GM19397 (cell line): ENCODE data around the gene RPTOR.
"Not testable (repeated sequence)": the region's sequence is repeated elsewhere in the genome, so short reads cannot be mapped to it uniquely, and the experiment has no call there.

Source experiments
- ATAC-seq: cut with Tn5 transposase; IDR thresholded peaks from one replicate; pipeline ENCODE4 v1.9.1; 2021; ENCODE audit warnings: mild to moderate bottlenecking, moderate library complexity; ENCODE audit not compliant: unreplicated experiment

The RPTOR gene

GRCh38 chr17:80804466-80804865 is 259.8 kb downstream of the RPTOR start:
- no peak for ATAC-seq

DNA sequence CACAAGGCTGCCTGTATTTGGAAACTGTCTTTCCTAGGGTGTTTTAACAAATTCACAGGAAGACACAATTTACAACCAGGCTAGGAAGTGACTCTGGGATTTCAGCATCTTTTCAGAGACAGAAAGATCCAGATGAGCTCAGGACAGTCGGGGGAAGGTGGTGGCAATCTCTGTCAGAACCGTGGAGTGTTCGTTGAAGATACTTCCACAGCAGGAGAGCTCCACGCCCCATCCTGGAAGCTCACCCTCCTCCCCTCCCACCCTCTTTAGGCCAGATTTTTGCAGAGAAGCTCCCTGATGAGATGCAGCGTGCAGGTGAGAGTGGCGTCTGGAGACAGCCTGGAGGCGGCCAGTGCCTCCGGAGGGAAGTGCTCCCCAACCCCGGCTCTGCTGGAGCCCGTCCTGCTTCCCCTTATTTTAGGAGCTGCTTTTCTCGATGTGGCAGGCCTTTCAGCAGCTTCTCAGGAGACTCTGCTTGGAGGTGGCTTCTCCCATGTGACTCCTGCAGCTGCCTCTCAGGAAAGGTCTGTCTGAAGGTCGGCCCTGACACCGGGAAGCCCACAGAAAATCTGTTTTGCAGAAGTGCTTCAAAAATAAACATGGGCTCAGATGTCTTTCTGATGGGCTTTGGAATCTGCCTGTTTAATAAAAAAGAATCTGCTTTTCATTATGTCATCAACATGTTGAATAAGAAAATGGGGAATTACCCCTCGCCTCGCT is 260.6 kb downstream of the RPTOR start:
- ATAC-seq, result no peak

DNA sequence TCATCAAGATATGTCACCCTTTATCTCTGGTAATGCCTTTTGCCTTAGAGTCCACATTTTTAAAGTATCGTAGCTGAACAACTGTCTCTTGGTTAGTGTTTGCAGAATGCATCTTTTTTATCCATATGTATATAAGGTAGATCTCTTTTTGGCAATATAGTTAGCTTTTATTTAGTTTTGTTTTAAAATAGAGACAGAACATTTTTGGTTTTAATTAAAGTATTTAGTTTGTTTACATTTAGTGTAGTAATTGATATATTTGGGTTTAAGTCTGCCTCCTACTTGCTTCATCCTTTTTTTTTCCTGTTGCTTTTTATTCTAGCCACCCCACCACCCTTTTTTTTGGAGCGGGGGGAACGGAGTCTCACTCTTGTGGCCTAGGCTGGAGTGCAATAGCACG is 262.4 kb downstream of the RPTOR start:
- no peak for ATAC-seq

GRCh38 chr17:80807882-80808281 is 263.2 kb downstream of the RPTOR start:
- no peak for ATAC-seq

- no peak for ATAC-seq
These were observed 266.8 kb downstream of the RPTOR start for GRCh38 chr17:80811181-80812105.

DNA sequence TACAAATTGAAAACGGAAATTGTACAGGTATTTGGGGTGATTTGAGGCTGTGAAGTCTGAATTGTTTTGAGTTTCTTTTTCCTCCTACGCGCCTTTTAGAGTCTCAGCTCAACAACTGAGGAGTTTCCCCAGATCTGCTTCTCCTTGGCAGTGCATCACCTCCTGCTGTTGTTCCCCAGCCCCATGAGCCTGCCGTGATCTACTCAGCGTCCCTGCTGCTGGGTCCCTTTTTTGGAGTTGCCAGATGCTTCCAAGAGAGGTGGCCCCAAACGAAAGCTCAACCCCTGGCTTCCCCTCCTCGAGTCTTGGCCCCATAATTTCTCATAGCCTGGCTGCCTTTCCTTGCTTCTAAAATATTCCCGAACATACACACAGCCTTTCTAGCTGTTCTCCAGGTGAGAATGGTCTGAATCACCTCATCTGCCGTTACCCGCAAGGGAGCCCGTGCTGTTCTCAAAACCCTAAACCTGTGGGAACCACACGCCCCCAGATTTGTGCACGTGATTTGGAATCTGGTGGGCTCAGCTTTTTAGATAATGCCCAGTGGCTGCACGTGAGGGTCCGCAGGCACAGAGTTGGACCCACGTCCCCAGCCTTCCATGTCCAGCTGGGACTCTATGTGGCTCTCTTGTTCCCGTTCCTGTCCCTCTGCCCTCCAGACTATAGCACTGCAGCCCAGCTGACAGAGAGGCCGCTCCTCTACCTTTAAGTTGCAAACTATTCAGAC is 267.9 kb downstream of the RPTOR start:
- no peak for ATAC-seq

DNA sequence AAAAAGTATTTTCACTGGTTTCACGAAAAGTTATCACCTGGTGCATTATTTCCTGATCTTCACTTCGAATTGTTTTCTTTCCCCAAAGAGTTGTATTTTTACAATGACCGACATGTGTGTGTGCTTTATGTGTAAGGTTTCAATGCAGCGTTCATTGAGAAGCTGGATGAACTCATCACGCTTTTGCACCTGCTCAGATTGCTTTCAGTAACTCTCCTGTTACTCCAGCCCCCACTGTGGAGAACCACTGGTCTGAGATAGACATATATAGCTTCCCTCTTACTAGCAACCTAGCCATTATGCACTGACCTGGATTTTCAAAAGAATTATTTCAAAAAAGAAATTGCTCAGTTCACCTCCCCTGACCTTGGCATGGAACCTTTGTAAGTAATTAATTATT is 268.7 kb downstream of the RPTOR start:
- ATAC-seq, result no peak

DNA sequence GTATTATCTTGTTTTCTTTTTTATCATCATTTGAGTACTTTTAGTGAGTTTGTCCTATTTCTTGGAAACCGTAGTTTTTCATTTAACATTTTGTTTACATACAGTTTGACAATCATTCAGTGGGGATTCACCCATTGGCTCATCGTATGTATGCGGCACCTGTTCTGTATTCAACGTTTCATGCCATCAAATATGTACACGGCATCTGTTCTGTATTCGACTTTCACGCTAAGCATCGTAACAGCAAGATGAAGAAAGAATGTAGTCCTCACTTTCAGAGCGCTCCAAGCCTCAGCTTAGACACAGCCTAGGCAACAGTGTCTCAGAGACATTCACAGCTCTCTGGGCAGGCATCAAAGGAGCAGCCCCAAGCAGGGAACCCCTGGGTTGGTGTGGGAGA is 269.9 kb downstream of the RPTOR start:
- no peak for ATAC-seq

- ATAC-seq, result no peak
These were observed 270.6 kb downstream of the RPTOR start for GRCh38 chr17:80815151-80815681.

- ATAC-seq, result not testable (repeated sequence)
These were observed 271.1 kb downstream of the RPTOR start for GRCh38 chr17:80815718-80816117.

GRCh38 chr17:80816241-80817103 is 271.8 kb downstream of the RPTOR start:
- ATAC-seq, result no peak

GRCh38 chr17:80817321-80817845 is 272.7 kb downstream of the RPTOR start:
- no peak for ATAC-seq

GRCh38 chr17:80817861-80818260 is 273.2 kb downstream of the RPTOR start:
- no peak for ATAC-seq

GRCh38 chr17:80818871-80819270 is 274.2 kb downstream of the RPTOR start:
- ATAC-seq, result no peak

DNA sequence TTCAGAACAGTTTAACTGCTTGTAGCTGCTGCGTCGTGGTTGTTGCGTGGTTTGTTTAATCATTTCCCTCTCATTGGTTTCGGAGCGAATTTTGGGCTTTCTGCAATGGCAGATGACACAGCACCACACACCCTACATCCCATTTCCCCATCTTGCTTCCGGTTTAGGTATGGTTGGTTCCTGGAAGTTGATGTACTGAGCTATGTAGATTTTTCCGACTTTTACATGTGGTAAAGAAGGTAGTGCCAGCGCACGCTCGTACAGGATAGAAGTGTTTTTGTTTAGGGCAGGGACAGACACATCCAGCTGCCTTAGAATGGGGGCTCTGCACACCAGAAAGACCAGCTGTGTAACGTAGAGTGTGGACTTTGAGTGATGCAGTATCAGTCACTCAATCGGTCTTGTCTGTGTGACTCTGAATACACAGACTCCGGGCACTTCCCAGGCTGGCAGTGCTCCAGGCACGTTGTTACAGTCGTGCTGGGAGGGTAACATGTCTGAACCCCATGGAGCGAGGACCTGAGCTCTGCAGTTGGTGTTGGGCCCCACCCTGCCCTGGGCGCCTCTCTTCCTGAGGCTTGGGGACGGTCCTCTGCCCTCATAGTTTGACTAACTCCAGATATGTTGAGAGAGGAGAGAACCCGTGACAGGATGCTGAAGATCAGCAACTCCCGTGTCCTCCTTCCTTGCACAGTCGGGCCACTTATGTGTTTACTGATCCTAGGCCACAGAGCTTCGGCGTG is 275.0 kb downstream of the RPTOR start:
- ATAC-seq, result no peak

DNA sequence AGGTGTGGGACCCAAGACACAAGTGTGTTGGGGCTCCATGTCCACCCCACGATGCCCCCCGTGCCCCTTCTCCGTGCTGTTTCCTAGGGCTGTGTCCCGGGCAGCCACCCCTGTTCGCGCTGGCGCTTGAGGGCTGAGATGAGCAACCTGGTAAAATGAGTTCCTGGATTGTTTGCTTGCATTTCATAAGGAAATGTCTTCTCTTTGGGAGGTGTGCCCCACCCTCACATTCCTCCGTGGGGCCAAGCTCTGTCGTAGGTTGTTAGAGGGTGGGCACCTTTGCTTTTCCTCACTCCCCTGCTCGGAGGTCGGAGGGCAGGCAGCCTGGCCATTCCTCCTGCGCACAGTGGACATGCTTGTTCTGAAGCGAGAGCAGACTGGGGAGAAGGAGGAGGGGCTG is 275.7 kb downstream of the RPTOR start:
- no peak for ATAC-seq

DNA sequence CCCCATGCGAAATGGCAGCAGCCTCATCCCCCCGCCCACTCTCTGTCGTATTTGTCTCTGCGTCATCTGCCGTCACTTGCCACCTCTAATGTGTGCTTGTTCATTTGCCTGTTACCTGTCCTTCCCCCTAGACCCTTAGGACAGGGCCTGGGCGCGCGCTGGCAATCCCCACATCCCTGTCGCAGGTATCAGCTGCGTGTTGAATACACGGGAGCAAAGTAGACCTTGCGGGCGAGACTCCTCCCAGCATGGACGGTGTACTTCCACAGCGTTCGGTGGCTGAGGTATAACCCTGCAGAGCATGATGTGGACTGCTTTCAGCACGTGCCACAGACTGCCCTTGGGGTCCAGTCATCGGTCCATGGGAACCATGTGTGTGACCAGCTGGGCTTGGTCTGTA is 276.9 kb downstream of the RPTOR start:
- no peak for ATAC-seq

- ATAC-seq, result no peak
These were observed 277.5 kb downstream of the RPTOR start for GRCh38 chr17:80822021-80822699.
